Ishikawa (cell line): ENCODE measurements around the gene EFEMP1.

Source experiments
- CEBPB ChIP-seq: IDR thresholded peaks from 2 replicates; pipeline ENCODE4 v1.6.1; 2012
- CREB1 ChIP-seq: IDR thresholded peaks from 2 replicates; pipeline ENCODE4 v1.6.1; 2012; ENCODE audit warnings: low read depth
- EGR1 ChIP-seq: IDR thresholded peaks from 2 replicates; pipeline ENCODE4 v1.6.1; 2012
- EP300 ChIP-seq: IDR thresholded peaks from 2 replicates; pipeline ENCODE4 v1.6.1; 2012; ENCODE audit warnings: borderline replicate concordance
- FOXM1 ChIP-seq: IDR thresholded peaks from 2 replicates; pipeline ENCODE4 v1.6.1; 2012; ENCODE audit warnings: low read depth, borderline replicate concordance
- NFIC ChIP-seq: IDR thresholded peaks from 2 replicates; pipeline ENCODE4 v1.6.1; 2012
- RAD21 ChIP-seq: IDR thresholded peaks from 2 replicates; pipeline ENCODE4 v1.6.1; 2012; ENCODE audit warnings: low read depth
- TAF1 ChIP-seq: IDR thresholded peaks from 2 replicates; pipeline ENCODE4 v1.6.1; 2012; ENCODE audit warnings: low read depth, mild to moderate bottlenecking
- TCF12 ChIP-seq: IDR thresholded peaks from 2 replicates; pipeline ENCODE4 v1.6.1; 2012; ENCODE audit warnings: low read depth
- TEAD4 ChIP-seq: IDR thresholded peaks from 2 replicates; pipeline ENCODE4 v1.6.1; 2012
- USF1 ChIP-seq: IDR thresholded peaks from 2 replicates; pipeline ENCODE4 v1.6.1; 2012
- YY1 ChIP-seq: IDR thresholded peaks from 2 replicates; pipeline ENCODE4 v1.6.1; 2012; ENCODE audit warnings: low read depth
- ZBTB7A ChIP-seq: IDR thresholded peaks from 2 replicates; pipeline ENCODE4 v1.6.1; 2012; ENCODE audit warnings: low read depth
- TF ChIP-seq, protein P1 (sequence below): IDR thresholded peaks from 2 replicates; pipeline ENCODE4 v1.6.1; 2012; ENCODE audit warnings: low read depth, mild to moderate bottlenecking
- TF ChIP-seq, protein P2 (sequence below): IDR thresholded peaks from 2 replicates; pipeline ENCODE4 v1.6.1; 2012

EFEMP1 gene

GRCh38 chr2:55965276-55965675 is 41.7 kb upstream of the EFEMP1 start:
- TF ChIP-seq EGR1 (no peak), ZBTB7A (no peak), CREB1 (no peak), EP300 (no peak), FOXM1 (no peak), RAD21 (no peak), CEBPB (no peak), TCF12 (no peak)
- TF ChIP-seq, protein P1, sequence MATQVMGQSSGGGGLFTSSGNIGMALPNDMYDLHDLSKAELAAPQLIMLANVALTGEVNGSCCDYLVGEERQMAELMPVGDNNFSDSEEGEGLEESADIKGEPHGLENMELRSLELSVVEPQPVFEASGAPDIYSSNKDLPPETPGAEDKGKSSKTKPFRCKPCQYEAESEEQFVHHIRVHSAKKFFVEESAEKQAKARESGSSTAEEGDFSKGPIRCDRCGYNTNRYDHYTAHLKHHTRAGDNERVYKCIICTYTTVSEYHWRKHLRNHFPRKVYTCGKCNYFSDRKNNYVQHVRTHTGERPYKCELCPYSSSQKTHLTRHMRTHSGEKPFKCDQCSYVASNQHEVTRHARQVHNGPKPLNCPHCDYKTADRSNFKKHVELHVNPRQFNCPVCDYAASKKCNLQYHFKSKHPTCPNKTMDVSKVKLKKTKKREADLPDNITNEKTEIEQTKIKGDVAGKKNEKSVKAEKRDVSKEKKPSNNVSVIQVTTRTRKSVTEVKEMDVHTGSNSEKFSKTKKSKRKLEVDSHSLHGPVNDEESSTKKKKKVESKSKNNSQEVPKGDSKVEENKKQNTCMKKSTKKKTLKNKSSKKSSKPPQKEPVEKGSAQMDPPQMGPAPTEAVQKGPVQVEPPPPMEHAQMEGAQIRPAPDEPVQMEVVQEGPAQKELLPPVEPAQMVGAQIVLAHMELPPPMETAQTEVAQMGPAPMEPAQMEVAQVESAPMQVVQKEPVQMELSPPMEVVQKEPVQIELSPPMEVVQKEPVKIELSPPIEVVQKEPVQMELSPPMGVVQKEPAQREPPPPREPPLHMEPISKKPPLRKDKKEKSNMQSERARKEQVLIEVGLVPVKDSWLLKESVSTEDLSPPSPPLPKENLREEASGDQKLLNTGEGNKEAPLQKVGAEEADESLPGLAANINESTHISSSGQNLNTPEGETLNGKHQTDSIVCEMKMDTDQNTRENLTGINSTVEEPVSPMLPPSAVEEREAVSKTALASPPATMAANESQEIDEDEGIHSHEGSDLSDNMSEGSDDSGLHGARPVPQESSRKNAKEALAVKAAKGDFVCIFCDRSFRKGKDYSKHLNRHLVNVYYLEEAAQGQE = no peak
- TF ChIP-seq, protein P2, sequence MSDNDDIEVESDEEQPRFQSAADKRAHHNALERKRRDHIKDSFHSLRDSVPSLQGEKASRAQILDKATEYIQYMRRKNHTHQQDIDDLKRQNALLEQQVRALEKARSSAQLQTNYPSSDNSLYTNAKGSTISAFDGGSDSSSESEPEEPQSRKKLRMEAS = no peak

DNA sequence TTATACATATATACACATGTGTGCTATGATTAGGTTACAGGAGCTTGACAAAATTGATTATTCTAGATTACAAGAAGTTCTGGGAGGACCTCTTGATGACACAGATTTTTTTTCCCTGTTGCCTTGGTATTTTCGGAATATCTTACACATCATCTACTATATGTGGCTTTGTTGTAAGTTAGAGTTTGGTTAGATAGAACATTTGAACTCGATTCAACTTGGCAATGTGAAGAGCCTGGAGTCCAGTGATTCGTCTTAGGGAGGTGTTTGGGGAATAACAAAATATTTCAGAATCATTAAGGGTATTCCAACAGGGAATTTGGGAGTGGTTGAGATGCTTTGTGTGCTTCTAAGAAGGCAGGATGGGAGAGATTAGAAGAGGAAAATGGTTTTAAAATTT is 39.3 kb upstream of the EFEMP1 start:
- TF ChIP-seq YY1 (no peak), TAF1 (no peak), TEAD4 (no peak), USF1 (no peak), EP300 (no peak), RAD21 (no peak), FOXM1 (no peak), NFIC (no peak), EGR1 (no peak), CEBPB (no peak), CREB1 (no peak), TCF12 (no peak), ZBTB7A (no peak)
- TF ChIP-seq, protein P2 = no peak
- TF ChIP-seq, protein P1 = no peak

- TF ChIP-seq FOXM1 = no peak
- peak; percentile 68 for TF ChIP-seq RAD21
Measured at GRCh38 chr2:55961318-55961911, 37.8 kb upstream of the EFEMP1 start.

DNA sequence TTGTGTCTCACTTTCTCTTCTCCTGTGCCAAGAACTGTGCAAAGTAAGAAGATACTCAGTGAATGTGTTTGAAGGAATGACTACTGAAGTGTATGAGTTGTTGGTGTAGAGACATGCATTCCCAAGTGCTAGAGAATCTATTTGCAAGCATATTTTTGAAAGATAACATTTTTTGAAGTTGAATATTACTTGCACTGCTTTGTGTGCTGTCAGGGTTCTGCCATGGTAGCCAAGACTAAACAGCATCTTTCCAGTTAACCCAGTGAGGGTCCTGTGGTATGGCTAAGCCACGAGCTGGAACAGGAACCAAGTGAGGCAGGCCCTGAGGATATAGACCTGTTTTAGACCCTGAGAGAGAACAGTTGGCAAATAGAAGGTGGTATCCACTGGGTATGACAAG is 35.2 kb upstream of the EFEMP1 start:
- TF ChIP-seq CREB1 (no peak), EP300 (no peak), TEAD4 (no peak), YY1 (no peak), ZBTB7A (no peak), NFIC (no peak), CEBPB (no peak), EGR1 (no peak), TAF1 (no peak), TCF12 (no peak), USF1 (no peak), RAD21 (no peak), FOXM1 (no peak)
- TF ChIP-seq, protein P2 = no peak
- TF ChIP-seq, protein P1 = no peak

GRCh38 chr2:55957142-55957541 is 33.6 kb upstream of the EFEMP1 start:
- no peak for TF ChIP-seq EP300
